Panc1 (cell line): Measurements from ENCODE around the gene MYMK. TPM values are rescaled to one million over a fixed set of nuclear protein-coding genes. Genes with fewer than 3 reads are reported as not detected.

Experiments
- ATAC-seq: fragments of 200-7000 bp; cut with Tn5 transposase; 2 replicates; pipeline ENCODE4 v1.9.1; 2020; ENCODE audit warnings: mild to moderate bottlenecking, moderate library complexity
- BruUV-seq: library from RNA; stranded (reverse); fragments of 400-500 nt; replicated peaks from 2 replicates; lab custom pipeline; 2021; lab: Mats Ljungman, UMichigan
- CTCF ChIA-PET: fragments of 300-600 bp; sonication (Branson Sonifier 250); formaldehyde crosslinking; loops from one replicate; lab custom pipeline; 2022; ENCODE audit warnings: antibody characterized with exemption; lab: Charles Lee
- POLR2A ChIA-PET: fragments of 300-600 bp; sonication (Branson Sonifier 250); formaldehyde crosslinking; loops from one replicate; lab custom pipeline; 2022; ENCODE audit warnings: antibody characterized with exemption; lab: Charles Lee
- DNase-seq: peaks from one replicate; pipeline ENCODE4 v3.0.0-alpha.2; 2010; ENCODE audit warnings: low read depth, low spot score
- H3K27ac ChIP-seq: 2 replicates; pipeline ENCODE4 v1.5.1; 2011; ENCODE audit warnings: mild to moderate bottlenecking, low read length, inconsistent platforms
- H3K27me3 ChIP-seq: fragments of 200-500 bp; sonication (Bioruptor generic); 2 replicates; pipeline ENCODE4 v1.6.0; 2014; ENCODE audit warnings: low read length, inconsistent platforms; ENCODE audit not compliant: control insufficient read depth, insufficient read depth
- H3K36me3 ChIP-seq: fragments of 200-500 bp; sonication (Bioruptor generic); 2 replicates; pipeline ENCODE4 v1.5.1; 2014; ENCODE audit warnings: inconsistent platforms, mild to moderate bottlenecking, low read length, moderate library complexity; ENCODE audit not compliant: control insufficient read depth, insufficient read depth
- H3K4me1 ChIP-seq: 2 replicates; pipeline ENCODE4 v1.5.1; 2011; ENCODE audit warnings: inconsistent platforms, mild to moderate bottlenecking, low read length, moderate library complexity; ENCODE audit not compliant: control insufficient read depth, insufficient read depth
- H3K4me3 ChIP-seq, 2 experiments: 2 replicates each; pipeline ENCODE4 v1.5.1; 2011 to 2012; ENCODE audit warnings: low read depth in 2 of 2, low read length in 2 of 2, mild to moderate bottlenecking in 2 of 2, inconsistent platforms in 1 of 2, moderate library complexity in 1 of 2
- H3K9me3 ChIP-seq: fragments of 200-500 bp; sonication (Bioruptor generic); 2 replicates; pipeline ENCODE4 v1.5.1; 2014; ENCODE audit warnings: low read depth, mild to moderate bottlenecking, inconsistent platforms, low read length, moderate library complexity; ENCODE audit not compliant: control insufficient read depth, insufficient read depth
- CTCF ChIP-seq: fragments of 450-650 bp; IDR thresholded peaks from 2 replicates; pipeline ENCODE4 v1.5.1; 2017; ENCODE audit warnings: mild to moderate bottlenecking
- POLR2AphosphoS5 ChIP-seq: IDR thresholded peaks from 2 replicates; pipeline ENCODE4 v1.6.1; 2012; ENCODE audit warnings: mild to moderate bottlenecking, low read depth, low read length, moderate library complexity
- SIN3A ChIP-seq: IDR thresholded peaks from 2 replicates; pipeline ENCODE4 v1.6.1; 2012; ENCODE audit warnings: low read depth, mild to moderate bottlenecking, low read length, moderate library complexity, borderline replicate concordance; ENCODE audit not compliant: insufficient read depth
- TCF7L2 ChIP-seq: IDR thresholded peaks from 2 replicates; pipeline ENCODE4 v1.6.1; 2011; ENCODE audit warnings: mild to moderate bottlenecking, low read depth, low read length, inconsistent platforms
- in situ Hi-C: cut with HindIII; loops from 2 replicates; pipeline ENCODE4 v1.10.0; 2016; ENCODE audit warnings: low sequenced_read_pairs, low pct_unique_long_range_greater_than_20kb
- intact Hi-C: fragments of 100-400 bp; cut with micrococcal nuclease; formaldehyde crosslinking; loops from one replicate; pipeline ENCODE4 v1.10.0; 2022; ENCODE audit not compliant: unreplicated experiment
- total RNA-seq: library from RNA; stranded (reverse); gene quantifications from one replicate; pipeline ENCODE4 v1.2.1, GENCODE V29; 2021; ENCODE audit not compliant: unreplicated experiment
- TF ChIP-seq, protein P1 (sequence below), 2 experiments: IDR thresholded peaks; 2 replicates each; pipeline ENCODE4 v1.6.1; 2011 to 2012; ENCODE audit warnings: low read depth in 2 of 2, control low read depth in 1 of 2, low read length in 1 of 2, mild to moderate bottlenecking in 1 of 2, moderate library complexity in 1 of 2; ENCODE audit not compliant: insufficient read depth in 1 of 2

Gene MYMK
- total RNA-seq, 1 experiment from 2014 or later, result not detected

DNA sequence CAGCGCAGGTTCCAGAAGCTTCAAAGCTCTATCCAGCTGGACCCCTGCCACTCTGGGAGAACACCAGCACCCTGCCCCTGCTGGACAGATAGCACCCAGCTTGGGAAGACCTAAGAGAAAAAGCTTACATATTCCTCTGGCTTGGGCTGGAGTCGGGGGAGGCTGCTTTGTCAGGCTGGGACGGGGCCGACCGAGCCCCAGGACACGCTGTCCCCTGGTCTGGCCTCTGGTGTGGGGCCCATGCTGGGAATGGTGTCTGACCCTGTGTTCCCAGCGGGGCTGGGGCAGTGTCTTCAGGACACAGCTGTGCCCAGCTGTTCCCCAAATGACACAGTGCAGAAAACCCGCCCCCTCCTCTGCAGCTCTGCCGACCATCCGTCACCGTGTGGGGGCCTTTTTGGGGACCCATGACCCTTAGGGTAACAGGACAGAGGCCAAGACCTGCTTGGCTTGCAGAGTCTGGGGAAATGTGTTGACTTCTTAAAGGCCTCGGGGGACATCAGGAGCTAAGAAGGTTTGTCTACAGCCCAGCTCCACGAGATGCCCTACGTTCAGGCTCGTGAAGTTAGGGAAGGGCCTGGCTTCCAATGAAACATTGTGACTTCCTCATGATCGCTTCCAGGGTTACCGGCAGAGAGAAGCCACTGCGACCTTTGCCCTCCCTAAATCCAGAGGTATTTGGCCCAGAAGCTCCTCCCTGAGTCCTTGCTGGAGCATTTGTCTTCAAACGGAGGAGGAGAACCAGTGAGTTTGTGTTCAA is 25.4 kb downstream of the MYMK start:
- CTCF ChIA-PET, result no interaction called here
- H3K27me3 ChIP-seq, result no peaks in the 10 kb centered on the region
- ATAC-seq (no peak), DNase-seq (no peak)
- TF ChIP-seq SIN3A, result no peak
- no peak for TF ChIP-seq TCF7L2
- no peak for TF ChIP-seq CTCF
- no peak for TF ChIP-seq POLR2AphosphoS5
- TF ChIP-seq, protein P1, sequence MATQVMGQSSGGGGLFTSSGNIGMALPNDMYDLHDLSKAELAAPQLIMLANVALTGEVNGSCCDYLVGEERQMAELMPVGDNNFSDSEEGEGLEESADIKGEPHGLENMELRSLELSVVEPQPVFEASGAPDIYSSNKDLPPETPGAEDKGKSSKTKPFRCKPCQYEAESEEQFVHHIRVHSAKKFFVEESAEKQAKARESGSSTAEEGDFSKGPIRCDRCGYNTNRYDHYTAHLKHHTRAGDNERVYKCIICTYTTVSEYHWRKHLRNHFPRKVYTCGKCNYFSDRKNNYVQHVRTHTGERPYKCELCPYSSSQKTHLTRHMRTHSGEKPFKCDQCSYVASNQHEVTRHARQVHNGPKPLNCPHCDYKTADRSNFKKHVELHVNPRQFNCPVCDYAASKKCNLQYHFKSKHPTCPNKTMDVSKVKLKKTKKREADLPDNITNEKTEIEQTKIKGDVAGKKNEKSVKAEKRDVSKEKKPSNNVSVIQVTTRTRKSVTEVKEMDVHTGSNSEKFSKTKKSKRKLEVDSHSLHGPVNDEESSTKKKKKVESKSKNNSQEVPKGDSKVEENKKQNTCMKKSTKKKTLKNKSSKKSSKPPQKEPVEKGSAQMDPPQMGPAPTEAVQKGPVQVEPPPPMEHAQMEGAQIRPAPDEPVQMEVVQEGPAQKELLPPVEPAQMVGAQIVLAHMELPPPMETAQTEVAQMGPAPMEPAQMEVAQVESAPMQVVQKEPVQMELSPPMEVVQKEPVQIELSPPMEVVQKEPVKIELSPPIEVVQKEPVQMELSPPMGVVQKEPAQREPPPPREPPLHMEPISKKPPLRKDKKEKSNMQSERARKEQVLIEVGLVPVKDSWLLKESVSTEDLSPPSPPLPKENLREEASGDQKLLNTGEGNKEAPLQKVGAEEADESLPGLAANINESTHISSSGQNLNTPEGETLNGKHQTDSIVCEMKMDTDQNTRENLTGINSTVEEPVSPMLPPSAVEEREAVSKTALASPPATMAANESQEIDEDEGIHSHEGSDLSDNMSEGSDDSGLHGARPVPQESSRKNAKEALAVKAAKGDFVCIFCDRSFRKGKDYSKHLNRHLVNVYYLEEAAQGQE (IDR thresholded peaks at IDR 0.05; ENCODE audit: insufficient read depth in 1 of 2, low read depth in 2 of 2, low read length in 1 of 2), result no peak
- H3K4me1 ChIP-seq, result no peaks in the 10 kb centered on the region
- no TSS peak for BruUV-seq
- H3K4me3 ChIP-seq, result no peak overlapping the region
- intact Hi-C loops (no loop called here), in situ Hi-C loops (no loop called here)
- H3K9me3 ChIP-seq, result peaks cover 12% of the 10 kb centered on the region; the same call in 1 of the 2 replicates
- POLR2A ChIA-PET, result no interaction called here
- H3K36me3 ChIP-seq, result no peaks in the 10 kb centered on the region
- no peak overlapping the region for H3K27ac ChIP-seq

DNA sequence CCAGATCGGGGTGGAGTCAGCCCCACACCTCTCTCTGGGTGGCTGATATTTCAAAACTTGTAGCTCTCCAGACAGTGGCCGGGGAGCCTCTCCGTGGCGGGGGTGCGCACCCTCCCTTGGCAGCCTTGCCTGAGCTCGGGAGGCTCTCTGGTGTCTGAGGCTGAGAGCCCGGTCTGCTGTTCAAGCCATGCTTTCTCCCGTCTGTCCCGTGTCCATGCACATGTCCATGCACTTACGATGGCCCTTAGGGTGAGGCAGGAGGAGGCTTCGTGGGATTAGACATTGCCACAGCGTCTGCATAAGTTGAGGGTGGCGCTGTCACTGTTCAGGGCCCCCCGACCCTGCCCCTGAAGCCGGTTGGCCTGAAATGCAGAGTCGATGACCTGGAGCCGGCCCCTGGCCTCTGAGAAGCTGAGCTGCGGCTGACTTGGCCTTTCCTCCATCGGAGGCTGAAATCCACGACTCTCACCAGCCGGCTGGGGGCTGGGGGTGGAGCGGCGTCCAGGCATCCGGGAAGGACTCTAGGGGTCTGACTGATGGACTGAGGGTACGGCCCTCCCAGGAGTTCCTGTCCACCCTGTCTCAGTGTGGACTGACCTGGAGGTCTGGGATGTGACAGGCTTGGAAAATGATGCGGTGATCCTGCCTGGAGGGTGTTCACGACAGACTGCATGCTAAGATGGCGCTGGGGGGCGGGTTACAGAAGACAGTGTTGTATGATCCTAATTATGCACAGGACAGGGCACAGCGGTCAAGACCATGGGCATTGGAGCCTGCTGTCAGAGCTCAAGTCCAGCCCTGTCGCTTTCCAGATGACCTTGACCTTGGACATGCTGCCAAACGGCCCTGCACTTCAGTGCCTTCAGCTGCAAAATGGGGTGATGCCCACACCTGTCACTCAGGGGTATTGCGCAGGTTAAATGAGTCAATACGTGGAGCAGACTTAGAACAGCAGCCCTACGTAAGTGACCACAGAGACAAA is 27.6 kb downstream of the MYMK start:
- TF ChIP-seq CTCF, result no peak
- TF ChIP-seq POLR2AphosphoS5, result no peak
- no peak for TF ChIP-seq SIN3A
- TF ChIP-seq TCF7L2, result no peak
- TF ChIP-seq, protein P1 (IDR thresholded peaks at IDR 0.05; ENCODE audit: insufficient read depth in 1 of 2, low read depth in 2 of 2, low read length in 1 of 2), result no peak
- POLR2A ChIA-PET, result no interaction called here
- no peak for DNase-seq
- ATAC-seq, result no peak
- BruUV-seq, result no TSS peak
- intact Hi-C loops, result no loop called here
- H3K4me3 ChIP-seq, result no peak overlapping the region
- no peak overlapping the region for H3K27ac ChIP-seq
- in situ Hi-C loops, result no loop called here
- H3K9me3 ChIP-seq, result peaks cover 6% of the 10 kb centered on the region; the same call in 1 of the 2 replicates
- no peaks in the 10 kb centered on the region for H3K27me3 ChIP-seq
- H3K4me1 ChIP-seq, result no peaks in the 10 kb centered on the region; the same call in 1 of the 2 replicates
- CTCF ChIA-PET, result no interaction called here
- no peaks in the 10 kb centered on the region for H3K36me3 ChIP-seq
